Adrenal gland (tissue), 5 donors: ENCODE measurements around the gene TAS2R19.
"Not testable (repeated sequence)": the region's sequence is repeated elsewhere in the genome, so short reads cannot be mapped to it uniquely, and the experiment has no call there.

Experiments used
- POLR2A ChIP-seq, 2 donors: fragments of 450-650 bp; IDR thresholded peaks; one replicate each; pipeline ENCODE4 v1.6.1; 2017; ENCODE audit warnings: antibody characterized with exemption in 2 of 2, mild to moderate bottlenecking in 2 of 2, moderate library complexity in 1 of 2
- TF ChIP-seq, protein P1 (sequence below), 6 experiments: fragments of 450-650 bp in 4 of 6; fragments of 200-600 bp in 2 of 6; sonication (generic) in 1 of 6; IDR thresholded peaks; 1 replicate in 5 of 6; 2 replicates in 1 of 6; pipeline versions ENCODE4 v1.5.1 to v1.8.0; 2016 to 2021; ENCODE audit warnings: antibody characterized with exemption in 6 of 6, mild to moderate bottlenecking in 2 of 6, moderate library complexity in 1 of 6
- donor health status: DM: no; HTN: no; CAD: no.

DNA sequence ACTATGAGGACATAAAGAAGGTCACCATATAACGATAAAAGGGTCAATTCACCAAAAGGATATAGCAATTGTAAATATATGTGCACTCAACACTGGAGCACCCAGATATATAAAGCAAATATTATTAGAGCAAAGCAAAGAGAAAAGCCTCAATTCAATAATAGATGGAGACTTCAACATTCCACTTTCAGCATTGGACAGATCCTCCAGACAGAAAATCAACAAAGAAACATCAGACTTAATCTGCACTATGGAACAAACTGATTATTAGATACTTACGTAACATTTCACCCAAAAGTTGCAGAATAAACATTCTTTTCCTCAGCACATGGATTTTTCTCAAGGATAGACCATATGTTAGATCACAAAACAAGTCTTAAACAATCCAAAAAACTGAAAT is 18.9 kb upstream of the TAS2R19 start:
- TF ChIP-seq, protein P1, sequence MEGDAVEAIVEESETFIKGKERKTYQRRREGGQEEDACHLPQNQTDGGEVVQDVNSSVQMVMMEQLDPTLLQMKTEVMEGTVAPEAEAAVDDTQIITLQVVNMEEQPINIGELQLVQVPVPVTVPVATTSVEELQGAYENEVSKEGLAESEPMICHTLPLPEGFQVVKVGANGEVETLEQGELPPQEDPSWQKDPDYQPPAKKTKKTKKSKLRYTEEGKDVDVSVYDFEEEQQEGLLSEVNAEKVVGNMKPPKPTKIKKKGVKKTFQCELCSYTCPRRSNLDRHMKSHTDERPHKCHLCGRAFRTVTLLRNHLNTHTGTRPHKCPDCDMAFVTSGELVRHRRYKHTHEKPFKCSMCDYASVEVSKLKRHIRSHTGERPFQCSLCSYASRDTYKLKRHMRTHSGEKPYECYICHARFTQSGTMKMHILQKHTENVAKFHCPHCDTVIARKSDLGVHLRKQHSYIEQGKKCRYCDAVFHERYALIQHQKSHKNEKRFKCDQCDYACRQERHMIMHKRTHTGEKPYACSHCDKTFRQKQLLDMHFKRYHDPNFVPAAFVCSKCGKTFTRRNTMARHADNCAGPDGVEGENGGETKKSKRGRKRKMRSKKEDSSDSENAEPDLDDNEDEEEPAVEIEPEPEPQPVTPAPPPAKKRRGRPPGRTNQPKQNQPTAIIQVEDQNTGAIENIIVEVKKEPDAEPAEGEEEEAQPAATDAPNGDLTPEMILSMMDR (IDR thresholded peaks at IDR 0.05): not testable (repeated sequence)
- not testable (repeated sequence) for TF ChIP-seq POLR2A (IDR thresholded peaks at IDR 0.05)
